Heart left ventricle (tissue), 13 donors: Measurements from ENCODE around the gene CTU1.

Experiments used
- CTCF ChIP-seq, 12 donors: fragments of 200-600 bp; sonication (generic) in 4 of 12; IDR thresholded peaks; one replicate each; pipeline versions ENCODE4 v1.5.0 to v1.8.0; 2018 to 2022; ENCODE audit warnings: antibody characterized with exemption in 12 of 12, mild to moderate bottlenecking in 5 of 12
- POLR2A ChIP-seq, 2 donors: fragments of 450-650 bp; IDR thresholded peaks; one replicate each; pipeline ENCODE4 v1.6.1; 2017; ENCODE audit warnings: antibody characterized with exemption in 2 of 2, mild to moderate bottlenecking in 2 of 2, moderate library complexity in 2 of 2
- donor health status: ischemic (EF 13 %, LVEDD 7.1; RV severe dilation, severe dysfunction).
- donor health status: DM: no; HTN: yes; CAD: no.
- donor health status: DM: no; HTN: no; CAD: no.
- donor health status: ischemic (EF 25% LVEDD 6.9; RV normal size, moderate dysfunction).
- donor health status: ischemic (EF 25% LVEDD 5.7; RV mildly dilated, moderate dysfunction).
- donor health status: ischemic (EF 35%, LVEDD 5.7; RV mildly dilated, moderate dysfunction).
- donor health status: nonischemic (EF 11% LVEDD 7.7; RV severe dilation, severe dysfunction).
- donor health status: DM: yes; HTN: yes; CAD: no.
- donor health status: PGD.
- donor health status: ischemic (EF 29% LVEDD 5.4; RV normal size, mild dysfunction).
- donor health status: nonischemic (EF 23%, LVEDD 6.1; RV moderate dilation, normal function).

- TF ChIP-seq CTCF (IDR thresholded peaks at IDR 0.05) (no peak), POLR2A (IDR thresholded peaks at IDR 0.05) (no peak)
Measured at GRCh38 chr19:51139299-51140014, 31.2 kb upstream of the CTU1 start.
